SK-N-MC (cell line): ENCODE data around the gene PARD3B.

Source experiments
- DNase-seq: peaks from one replicate; pipeline ENCODE4 v3.0.0-alpha.2; 2011; ENCODE audit warnings: low read depth, low spot score
- H3K27ac ChIP-seq: fragments of 200-600 bp; sonication (generic); 2 replicates; pipeline ENCODE4 v1.5.1; 2016; ENCODE audit warnings: mixed run types
- H3K36me3 ChIP-seq: fragments of 200-600 bp; sonication (generic); 2 replicates; pipeline ENCODE4 v1.6.1; 2017; ENCODE audit warnings: antibody characterized with exemption, low read length, mixed read lengths; ENCODE audit not compliant: insufficient read depth
- H3K4me3 ChIP-seq: fragments of 200-600 bp; sonication (generic); 2 replicates; pipeline ENCODE4 v1.5.1; 2016
- H3K9ac ChIP-seq: fragments of 200-600 bp; sonication (generic); 2 replicates; pipeline ENCODE4 v1.8.0; 2017; ENCODE audit warnings: mixed run types, mixed read lengths; ENCODE audit not compliant: insufficient read length
- H3K9me3 ChIP-seq: fragments of 200-600 bp; sonication (generic); 2 replicates; pipeline ENCODE4 v1.6.1; 2017; ENCODE audit warnings: low read depth, mild to moderate bottlenecking, antibody characterized with exemption, low read length, moderate library complexity, mixed read lengths
- EZH2 ChIP-seq: fragments of 200-600 bp; sonication (generic); IDR thresholded peaks from one replicate; pipeline ENCODE4 v1.6.1; 2017; ENCODE audit warnings: antibody characterized with exemption
- FOXP2 ChIP-seq: optimal IDR thresholded peaks from 2 replicates; pipeline ENCODE3; 2011; ENCODE audit warnings: mild to moderate bottlenecking, moderate library complexity; ENCODE audit not compliant: insufficient read depth; ENCODE audit errors: extremely low read length, control extremely low read depth
- POLR2AphosphoS5 ChIP-seq: IDR thresholded peaks from 2 replicates; pipeline ENCODE4 v1.6.1; 2012; ENCODE audit warnings: mild to moderate bottlenecking, low read depth, low read length, borderline replicate concordance

PARD3B gene

GRCh38 chr2:205220559-205220958 is 675.3 kb downstream of the PARD3B start:
- DNase-seq, result no peak
- no peak for TF ChIP-seq POLR2AphosphoS5
- TF ChIP-seq EZH2, result no peak
- no peak for TF ChIP-seq FOXP2
- Histone ChIP-seq H3K4me3 (no peak overlapping the region), H3K9me3 (no peaks in the 10 kb centered on the region), H3K36me3 (no peaks in the 10 kb centered on the region), H3K27ac (no peak overlapping the region), H3K9ac (no peak overlapping the region)

GRCh38 chr2:205232086-205232485 is 686.8 kb downstream of the PARD3B start:
- Histone ChIP-seq H3K9me3 (no peaks in the 10 kb centered on the region), H3K27ac (no peak overlapping the region), H3K9ac (no peak overlapping the region), H3K36me3 (no peaks in the 10 kb centered on the region), H3K4me3 (no peak overlapping the region)
- TF ChIP-seq POLR2AphosphoS5 (no peak), EZH2 (no peak), FOXP2 (no peak)
- DNase-seq, result no peak

- H3K36me3 ChIP-seq, result no peaks in the 10 kb centered on the region
- H3K27ac ChIP-seq, result no peak overlapping the region
- TF ChIP-seq EZH2 (no peak), FOXP2 (no peak), POLR2AphosphoS5 (no peak)
- H3K9me3 ChIP-seq, result no peaks in the 10 kb centered on the region
- no peak overlapping the region for H3K9ac ChIP-seq
- no peak overlapping the region for H3K4me3 ChIP-seq
- no peak for DNase-seq
These were observed 690.2 kb downstream of the PARD3B start for GRCh38 chr2:205235434-205235833.

- Histone ChIP-seq H3K27ac (no peak overlapping the region), H3K9me3 (no peaks in the 10 kb centered on the region), H3K36me3 (no peaks in the 10 kb centered on the region), H3K9ac (no peak overlapping the region), H3K4me3 (no peak overlapping the region)
- DNase-seq, result no peak
- TF ChIP-seq EZH2 (no peak), POLR2AphosphoS5 (no peak), FOXP2 (no peak)
These were observed 692.2 kb downstream of the PARD3B start for GRCh38 chr2:205237524-205237923.

GRCh38 chr2:205245001-205245400 is 699.7 kb downstream of the PARD3B start:
- no peak for DNase-seq
- TF ChIP-seq FOXP2, result no peak
- no peak for TF ChIP-seq POLR2AphosphoS5
- TF ChIP-seq EZH2, result no peak
- H3K4me3 ChIP-seq, result no peak overlapping the region
- no peaks in the 10 kb centered on the region for H3K9me3 ChIP-seq
- no peaks in the 10 kb centered on the region for H3K36me3 ChIP-seq
- no peak overlapping the region for H3K9ac ChIP-seq
- no peak overlapping the region for H3K27ac ChIP-seq

- DNase-seq, result no peak
- Histone ChIP-seq H3K4me3 (no peak overlapping the region; the same call in 1 of the 2 replicates), H3K36me3 (no peaks in the 10 kb centered on the region), H3K9me3 (no peaks in the 10 kb centered on the region), H3K27ac (no peak overlapping the region; the same call in 1 of the 2 replicates), H3K9ac (no peak overlapping the region)
- no peak for TF ChIP-seq EZH2
- no peak for TF ChIP-seq POLR2AphosphoS5
- TF ChIP-seq FOXP2, result no peak
These were observed 700.4 kb downstream of the PARD3B start for GRCh38 chr2:205245652-205246051.

GRCh38 chr2:205259121-205259520 is 713.8 kb downstream of the PARD3B start:
- no peaks in the 10 kb centered on the region for H3K9me3 ChIP-seq
- DNase-seq, result no peak
- H3K27ac ChIP-seq, result no peak overlapping the region
- TF ChIP-seq EZH2, result no peak
- TF ChIP-seq POLR2AphosphoS5, result no peak
- no peak for TF ChIP-seq FOXP2
- H3K4me3 ChIP-seq, result no peak overlapping the region
- H3K9ac ChIP-seq, result no peak overlapping the region
- H3K36me3 ChIP-seq, result no peaks in the 10 kb centered on the region

GRCh38 chr2:205261516-205262020 is 716.3 kb downstream of the PARD3B start:
- Histone ChIP-seq H3K9ac (no peak overlapping the region), H3K36me3 (no peaks in the 10 kb centered on the region), H3K4me3 (no peak overlapping the region), H3K9me3 (no peaks in the 10 kb centered on the region), H3K27ac (no peak overlapping the region)
- TF ChIP-seq EZH2 (no peak), FOXP2 (no peak), POLR2AphosphoS5 (no peak)
- no peak for DNase-seq

- Histone ChIP-seq H3K36me3 (no peaks in the 10 kb centered on the region), H3K9me3 (no peaks in the 10 kb centered on the region), H3K27ac (no peak overlapping the region), H3K4me3 (no peak overlapping the region), H3K9ac (no peak overlapping the region)
- DNase-seq, result no peak
- TF ChIP-seq POLR2AphosphoS5 (no peak), EZH2 (no peak), FOXP2 (no peak)
These were observed 722.0 kb downstream of the PARD3B start for GRCh38 chr2:205267323-205267722.
